Measurements from ENCODE around the gene PTBP1. TPM values are rescaled to one million over a fixed set of nuclear protein-coding genes. Genes with fewer than 3 reads are reported as not detected.
A peak's percentile ranks its signal among the peaks of the same experiment; 100 is the strongest.
"Not testable (repeated sequence)": the region's sequence is repeated elsewhere in the genome, so short reads cannot be mapped to it uniquely, and the experiment has no call there.

The PTBP1 gene
- total RNA-seq, 1 donor from 2014 or later = 124 TPM

DNA sequence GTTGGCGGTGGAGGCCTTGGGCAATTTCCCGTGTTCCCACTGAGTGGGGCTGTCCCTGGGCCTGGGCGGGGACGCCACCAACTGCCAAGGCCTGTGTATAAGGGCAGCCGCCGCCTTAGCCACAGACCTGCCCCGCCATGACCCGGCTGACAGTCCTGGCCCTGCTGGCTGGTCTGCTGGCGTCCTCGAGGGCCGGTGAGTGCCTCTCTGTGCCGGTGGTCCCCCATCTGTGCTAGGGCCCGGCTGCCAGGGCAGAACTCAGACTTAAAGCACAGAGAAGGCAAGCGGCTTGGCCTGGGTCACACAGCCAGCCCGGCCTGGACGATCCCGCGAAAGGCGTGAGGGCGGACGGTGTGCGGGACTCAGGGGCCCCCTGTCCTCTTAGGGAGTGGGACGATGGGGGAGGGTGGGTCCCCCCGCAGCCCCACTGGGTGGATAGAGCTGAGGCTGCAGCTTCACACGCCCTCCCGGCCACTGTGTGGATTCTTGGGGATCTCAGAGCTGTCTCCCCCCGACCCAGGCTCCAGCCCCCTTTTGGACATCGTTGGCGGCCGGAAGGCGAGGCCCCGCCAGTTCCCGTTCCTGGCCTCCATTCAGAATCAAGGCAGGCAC lies 30.6 kb downstream of the PTBP1 start, which contains the start of gene AZU1:
Gene AZU1, plus strand, starts transcription at position 128 of the 612 bp plus-strand sequence. Its CDS starts 10 bp downstream, at position 138.
- no peak for DNase-seq (ENCODE audit: low read depth in 2 of 2)

DNA sequence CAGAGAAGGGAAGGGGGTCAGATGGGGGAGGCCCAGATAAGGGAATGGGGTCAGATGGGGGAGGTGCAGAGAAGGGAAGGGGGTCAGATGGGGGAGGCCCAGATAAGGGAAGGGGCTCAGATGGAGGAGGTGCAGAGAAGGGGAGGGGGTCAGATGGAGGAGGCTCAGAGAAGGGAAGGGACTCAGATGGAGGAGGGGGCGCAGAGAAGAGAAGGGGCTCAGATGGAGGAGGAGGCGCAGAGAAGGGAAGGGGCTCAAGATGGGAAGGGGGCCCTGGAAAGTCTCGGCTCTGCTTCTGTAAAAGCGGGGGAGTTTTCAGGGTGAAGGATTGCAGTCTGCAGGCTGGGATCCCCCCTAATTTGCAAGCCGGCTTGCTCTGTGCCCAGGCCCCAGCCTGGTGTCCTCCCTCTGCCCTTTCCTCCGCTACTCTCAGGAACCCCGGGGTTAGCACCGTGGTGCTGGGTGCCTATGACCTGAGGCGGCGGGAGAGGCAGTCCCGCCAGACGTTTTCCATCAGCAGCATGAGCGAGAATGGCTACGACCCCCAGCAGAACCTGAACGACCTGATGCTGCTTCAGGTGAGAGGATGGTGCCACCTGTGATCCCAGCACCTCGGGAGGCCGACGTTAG lies 32.0 kb downstream of the PTBP1 start:
- no peak for DNase-seq (ENCODE audit: low read depth in 2 of 2)

DNA sequence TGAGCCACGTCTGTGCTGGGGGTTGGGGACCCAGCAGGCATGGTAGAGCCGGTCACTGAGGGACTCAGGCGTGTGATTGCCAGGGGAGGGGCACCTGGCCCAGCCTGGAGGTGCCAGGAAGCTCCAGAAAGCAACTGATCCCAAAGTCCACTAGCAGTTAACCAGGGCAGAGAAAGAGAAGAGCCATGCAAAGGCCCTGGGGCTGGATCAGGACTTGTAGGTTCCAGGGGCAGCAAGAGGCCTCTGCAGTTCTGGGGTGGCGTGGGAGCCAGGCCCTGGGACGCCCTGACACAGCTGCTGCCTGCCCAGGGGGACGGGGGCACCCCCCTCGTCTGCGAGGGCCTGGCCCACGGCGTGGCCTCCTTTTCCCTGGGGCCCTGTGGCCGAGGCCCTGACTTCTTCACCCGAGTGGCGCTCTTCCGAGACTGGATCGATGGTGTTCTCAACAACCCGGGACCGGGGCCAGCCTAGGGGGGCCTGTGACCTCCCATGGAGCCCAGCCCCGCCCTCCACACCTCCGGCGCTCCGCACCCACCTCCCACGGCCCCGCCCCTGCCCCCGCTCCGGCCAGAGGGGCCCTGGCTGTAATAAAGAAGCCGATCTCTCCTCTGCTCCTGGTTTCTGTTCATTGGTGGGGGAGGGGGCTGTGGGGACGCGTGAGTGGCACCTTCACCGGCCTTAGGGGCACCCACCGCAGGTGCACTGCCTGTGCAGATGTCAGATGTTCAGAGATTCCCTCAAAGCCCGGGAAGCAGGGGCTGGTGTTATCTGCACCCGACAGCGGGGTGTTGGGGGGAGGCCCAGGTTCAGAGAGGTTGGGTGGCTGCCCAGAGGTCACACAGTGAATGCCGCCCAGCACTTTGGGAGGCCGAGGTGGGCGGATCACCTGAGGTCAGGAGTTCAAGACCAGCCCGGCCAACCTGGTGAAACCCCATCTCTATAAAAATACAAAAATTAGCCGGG lies 34.4 kb downstream of the PTBP1 start:
- no peak for DNase-seq (ENCODE audit: low read depth in 2 of 2)

DNA sequence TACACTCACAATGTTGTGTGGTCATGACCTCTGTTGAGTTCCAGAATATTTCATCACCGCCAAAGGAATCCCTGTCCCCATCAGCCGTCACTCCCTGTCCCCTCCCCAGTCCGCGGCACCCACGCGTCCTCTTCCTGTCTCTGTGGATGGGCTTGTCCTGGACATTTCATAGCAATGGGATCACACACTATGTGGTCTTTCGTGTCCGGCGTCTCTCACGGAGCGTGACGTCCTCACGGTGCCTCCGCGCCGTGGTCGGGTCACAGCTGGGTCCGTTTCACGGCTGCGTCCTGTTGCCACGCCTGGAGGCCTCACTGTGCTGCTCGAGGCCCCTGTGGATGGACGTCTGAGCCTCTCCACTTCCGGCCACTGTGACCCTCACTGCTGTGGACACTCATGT lies 37.0 kb downstream of the PTBP1 start:
- no peak for DNase-seq (ENCODE audit: low read depth in 2 of 2)

DNA sequence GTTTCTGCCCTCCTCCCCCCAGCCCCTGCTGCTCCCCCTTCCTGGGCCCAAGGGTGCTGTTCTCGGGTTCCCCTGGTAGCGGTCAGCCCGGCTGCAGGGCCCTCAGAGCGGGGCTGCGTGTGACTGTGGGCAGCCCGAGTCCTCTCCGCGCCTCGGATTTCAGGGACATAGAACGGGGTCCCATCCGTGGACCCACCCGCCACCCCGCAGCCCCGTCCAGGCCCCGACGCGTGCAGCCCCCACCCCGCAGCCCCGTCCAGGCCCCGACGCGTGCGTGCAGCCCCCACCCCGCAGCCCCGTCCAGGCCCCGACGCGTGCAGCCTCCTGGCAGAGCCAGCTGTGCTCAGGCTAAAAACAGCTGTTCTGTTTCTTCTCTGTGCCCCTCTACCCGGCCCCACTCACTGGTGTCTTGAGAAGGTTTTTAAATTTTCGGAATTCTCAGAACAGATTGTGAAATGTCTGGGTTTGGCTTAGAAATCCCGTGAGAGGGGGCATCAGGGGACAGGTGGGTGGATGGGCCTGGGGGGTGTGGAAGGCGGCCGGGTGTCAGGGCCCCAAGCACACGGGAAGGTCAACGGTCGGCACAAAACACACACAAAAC lies 38.1 kb downstream of the PTBP1 start:
- no peak for DNase-seq (ENCODE audit: low read depth in 2 of 2)

DNA sequence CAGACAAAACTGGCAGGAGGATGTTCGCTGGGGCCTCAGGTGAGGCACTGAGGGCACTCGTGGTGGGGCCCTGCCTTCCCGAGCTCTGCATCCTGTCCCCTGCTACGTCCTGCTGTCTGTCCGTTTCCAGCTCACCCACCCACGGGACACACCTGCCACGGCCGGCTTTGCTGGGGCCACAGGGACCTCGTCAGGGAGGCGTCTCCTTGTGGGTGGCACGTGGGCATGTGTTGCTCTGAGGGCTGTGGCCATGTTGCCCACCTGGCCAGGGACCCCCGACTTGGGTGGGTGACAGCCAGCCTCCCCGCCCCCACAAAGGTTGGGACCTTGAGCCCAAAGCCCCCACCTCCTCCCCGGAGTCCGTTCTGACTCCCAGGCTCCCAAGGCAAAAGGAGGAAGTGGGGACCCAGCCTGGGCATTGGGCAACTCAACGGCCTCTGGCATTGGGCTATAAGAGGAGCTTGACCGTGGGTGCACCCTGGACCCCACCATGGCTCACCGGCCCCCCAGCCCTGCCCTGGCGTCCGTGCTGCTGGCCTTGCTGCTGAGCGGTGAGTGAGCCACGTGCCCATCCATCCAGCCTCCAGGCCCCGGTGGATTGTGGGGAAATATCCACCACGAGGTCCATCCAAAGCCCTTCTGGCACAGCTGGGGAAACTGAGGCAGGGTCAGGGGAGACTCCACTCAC lies 43.4 kb downstream of the PTBP1 start, which contains the start of gene PRTN3:
Gene PRTN3, plus strand, starts transcription at position 481 of the 688 bp plus-strand sequence. Its CDS starts 10 bp downstream, at position 491.
- no peak for DNase-seq (ENCODE audit: low read depth in 2 of 2)

DNA sequence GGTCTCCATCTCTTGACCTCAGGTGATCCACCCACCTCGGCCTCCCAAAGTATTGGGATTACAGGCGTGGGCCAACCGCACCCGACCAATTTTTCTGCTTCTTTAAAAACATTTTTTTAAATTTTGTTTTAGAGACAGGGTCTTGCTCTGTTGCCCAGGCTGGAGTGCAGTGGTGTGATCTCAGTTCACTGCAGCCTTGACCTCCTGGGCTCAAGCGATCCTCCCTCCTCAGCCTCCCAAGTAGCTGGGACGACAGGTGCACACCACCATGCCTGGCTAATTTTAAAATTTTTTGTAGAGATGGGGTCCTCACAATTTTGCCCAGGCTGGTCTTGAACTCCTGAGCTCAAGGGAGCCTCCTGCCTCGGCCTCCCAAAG lies 45.5 kb downstream of the PTBP1 start:
- DNase-seq (ENCODE audit: low read depth in 2 of 2) = not testable (repeated sequence)

DNA sequence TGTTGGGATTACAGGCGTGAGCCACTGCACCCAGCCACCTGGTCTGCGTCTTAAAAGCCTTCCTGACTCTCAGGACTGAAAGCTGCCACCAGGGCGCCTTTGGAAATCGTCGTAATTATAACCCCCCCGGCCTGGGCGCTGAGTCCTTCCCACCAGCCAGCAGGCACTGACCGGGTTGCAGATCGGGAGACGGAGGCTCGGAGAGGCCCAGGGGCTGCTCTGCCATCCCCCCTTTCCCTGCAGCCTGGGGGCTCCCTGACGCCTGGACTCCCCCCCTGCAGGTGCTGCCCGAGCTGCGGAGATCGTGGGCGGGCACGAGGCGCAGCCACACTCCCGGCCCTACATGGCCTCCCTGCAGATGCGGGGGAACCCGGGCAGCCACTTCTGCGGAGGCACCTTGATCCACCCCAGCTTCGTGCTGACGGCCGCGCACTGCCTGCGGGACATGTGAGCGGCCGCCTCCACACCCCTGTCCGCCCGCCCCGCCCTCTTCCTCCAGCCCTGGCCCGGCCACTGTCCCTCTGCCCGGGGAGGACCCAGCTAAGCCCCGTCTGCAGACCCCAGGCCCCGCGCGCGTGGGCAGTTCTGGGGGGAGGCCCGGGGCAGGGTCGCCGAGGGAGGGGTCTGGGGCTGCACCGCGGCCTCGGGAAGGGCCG lies 46.1 kb downstream of the PTBP1 start:
- peak in 1 of 2 donors; percentile 18 for DNase-seq (ENCODE audit: low read depth in 2 of 2)

DNA sequence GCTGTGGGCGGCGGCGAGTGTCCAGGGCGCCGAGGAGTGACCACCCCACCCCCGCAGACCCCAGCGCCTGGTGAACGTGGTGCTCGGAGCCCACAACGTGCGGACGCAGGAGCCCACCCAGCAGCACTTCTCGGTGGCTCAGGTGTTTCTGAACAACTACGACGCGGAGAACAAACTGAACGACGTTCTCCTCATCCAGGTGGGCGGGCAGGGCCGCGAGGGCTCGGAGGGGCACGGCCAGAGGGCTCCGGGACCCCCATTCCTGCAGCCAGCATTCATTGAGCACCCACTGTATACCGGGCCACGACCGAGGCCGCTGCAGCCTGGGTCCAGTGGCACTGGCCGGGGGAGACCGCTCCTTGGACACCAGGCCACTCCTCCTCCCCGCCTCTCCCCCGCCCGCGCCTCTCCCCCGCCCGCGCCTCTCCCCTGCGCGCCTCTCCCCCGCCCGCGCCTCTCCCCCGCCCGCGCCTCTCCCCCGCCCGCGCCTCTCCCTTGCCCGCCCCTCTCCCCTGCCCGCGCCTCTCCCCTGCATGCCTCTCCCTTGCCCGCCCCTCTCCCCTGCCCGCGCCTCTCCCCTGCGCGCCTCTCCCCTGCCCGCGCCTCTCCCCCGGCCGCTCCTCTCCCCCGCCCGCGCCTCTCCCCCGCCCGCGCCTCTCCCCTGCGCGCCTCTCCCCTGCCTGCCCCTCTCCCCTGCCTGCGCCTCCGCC lies 46.7 kb downstream of the PTBP1 start:
- no peak for DNase-seq (ENCODE audit: low read depth in 2 of 2)

DNA sequence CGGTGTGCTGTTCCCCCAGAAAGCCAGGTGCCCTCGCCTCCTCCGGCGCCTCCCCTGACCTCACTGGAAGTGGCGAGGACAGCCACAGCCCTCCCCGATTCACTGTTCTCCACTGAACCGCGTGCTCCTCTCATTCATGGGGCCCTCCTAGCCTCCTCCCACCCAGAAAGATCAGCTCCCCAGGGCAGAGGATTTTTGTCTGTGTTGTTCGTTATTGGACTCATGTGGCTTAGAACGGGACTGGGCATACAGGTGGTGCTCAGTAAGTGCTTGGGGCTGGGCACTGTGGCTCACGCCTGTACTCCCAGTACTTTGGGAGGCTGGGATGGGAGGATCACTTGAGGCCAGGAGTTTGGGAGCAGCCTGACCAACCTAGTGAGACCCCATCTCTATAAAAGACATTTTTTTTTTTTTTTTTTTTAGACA lies 47.3 kb downstream of the PTBP1 start:
- no peak for DNase-seq (ENCODE audit: low read depth in 2 of 2)

DNA sequence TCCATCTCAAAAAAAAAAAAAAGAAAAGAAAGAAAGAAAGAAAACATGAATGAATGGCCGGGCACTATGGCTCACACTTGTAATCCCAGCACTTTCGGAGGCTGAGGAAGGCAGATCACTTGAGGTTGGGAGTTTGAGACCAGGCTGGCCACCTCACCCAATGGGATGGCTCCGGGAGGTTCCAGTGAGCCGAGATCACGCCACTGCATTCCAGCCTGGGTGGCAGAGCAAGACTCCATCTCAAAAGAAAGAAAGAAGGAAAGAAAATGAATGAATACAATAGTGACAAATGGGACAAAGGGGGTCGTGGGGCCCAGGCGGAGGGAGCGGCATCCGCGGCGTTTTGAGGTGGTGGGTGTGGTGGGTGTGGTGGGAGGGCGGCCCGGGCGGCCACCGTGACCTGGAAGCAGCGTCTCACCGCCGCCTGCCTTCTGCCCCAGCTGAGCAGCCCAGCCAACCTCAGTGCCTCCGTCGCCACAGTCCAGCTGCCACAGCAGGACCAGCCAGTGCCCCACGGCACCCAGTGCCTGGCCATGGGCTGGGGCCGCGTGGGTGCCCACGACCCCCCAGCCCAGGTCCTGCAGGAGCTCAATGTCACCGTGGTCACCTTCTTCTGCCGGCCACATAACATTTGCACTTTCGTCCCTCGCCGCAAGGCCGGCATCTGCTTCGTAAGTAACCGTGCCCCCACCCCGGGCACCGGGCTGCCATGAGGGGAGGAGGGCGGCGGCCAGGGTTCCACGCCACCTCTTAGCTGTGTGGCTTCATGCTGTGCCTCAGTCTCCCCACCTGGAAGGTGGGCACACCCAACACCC lies 48.7 kb downstream of the PTBP1 start:
- DNase-seq (ENCODE audit: low read depth in 2 of 2) = no peak

DNA sequence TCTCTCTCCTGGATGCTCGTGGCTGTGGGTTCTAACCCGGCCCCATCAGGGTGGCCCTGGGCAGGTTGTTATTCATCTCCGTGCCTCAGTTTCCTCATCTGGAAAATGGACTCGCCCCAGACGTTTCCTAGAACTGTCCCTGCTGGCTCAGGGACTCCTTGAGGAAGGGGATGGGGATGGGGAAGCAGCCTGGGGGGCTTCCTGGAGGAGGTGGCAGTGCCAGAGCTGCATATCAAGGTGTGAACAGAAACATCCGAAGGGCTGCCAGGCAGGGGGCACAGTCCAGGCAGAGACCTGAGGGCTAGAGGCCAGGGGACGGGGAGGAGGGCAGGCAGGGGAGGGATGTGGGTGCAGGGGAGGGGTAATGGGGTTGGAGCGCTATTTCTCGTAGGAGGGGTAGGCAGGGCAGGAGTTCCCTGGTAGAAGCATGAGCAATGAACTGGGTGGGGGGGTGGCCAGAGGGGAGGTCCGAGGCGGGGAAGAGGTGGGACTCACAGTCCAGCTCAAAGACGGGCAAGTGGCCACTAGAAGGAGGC lies 51.2 kb downstream of the PTBP1 start:
- no peak for DNase-seq (ENCODE audit: low read depth in 2 of 2)

DNA sequence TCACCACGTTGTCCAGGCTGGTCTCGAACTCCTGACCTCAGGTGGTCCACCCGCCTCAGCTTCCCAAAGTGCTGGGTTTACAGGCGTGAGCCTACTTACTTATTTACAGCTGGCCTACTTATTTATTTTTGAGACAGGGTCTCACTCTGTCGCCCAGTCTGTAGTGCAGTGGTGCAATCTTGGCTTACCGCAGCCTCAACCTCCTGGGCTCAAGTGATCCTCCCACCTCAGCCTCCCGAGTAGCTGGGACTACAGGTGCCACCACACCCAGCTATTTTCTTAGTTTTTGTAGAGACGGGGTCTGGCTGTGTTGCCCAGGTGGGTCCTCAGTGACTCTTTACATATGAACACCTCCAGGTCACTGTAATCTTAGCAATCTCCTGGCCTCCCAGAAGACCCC lies 51.9 kb downstream of the PTBP1 start:
- DNase-seq (ENCODE audit: low read depth in 2 of 2) = not testable (repeated sequence)

DNA sequence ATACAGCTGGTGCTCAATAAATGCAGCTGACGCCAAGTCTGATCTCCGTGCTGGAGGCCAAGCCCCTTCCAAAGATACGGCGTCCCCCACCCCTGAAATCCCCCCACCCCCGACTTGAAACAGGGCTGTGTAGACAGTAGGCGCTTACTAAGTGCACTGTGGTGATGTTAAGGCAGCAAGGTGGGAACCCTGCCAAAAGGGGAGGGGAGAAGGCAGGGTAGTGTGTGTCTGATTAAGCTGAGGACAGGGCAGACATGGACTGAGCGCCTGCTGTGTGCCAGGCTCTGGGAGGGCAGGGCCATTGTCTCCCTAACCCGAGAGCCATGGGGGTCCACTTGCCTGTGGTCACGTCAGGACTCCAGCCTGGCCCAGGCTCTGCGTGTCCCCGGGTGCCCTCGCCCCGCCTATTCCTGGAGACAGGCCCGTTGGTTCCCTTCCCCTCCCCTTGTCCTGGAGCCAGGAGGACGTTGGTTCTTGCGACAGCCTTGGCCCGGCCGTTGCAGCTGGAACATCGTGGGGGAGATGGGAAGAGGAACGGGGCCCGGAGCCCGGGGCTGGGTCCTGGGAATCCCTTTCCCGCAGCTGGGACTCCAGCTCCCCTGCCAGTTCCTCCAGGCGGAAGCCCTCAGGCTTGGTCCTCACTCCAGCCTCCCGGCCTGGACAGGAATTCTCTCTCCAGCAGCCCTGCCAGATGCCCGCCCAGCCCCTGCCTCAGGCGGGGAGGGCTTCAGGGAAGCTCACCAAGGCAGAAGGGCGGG lies 53.1 kb downstream of the PTBP1 start:
- no peak for DNase-seq (ENCODE audit: low read depth in 2 of 2)

DNA sequence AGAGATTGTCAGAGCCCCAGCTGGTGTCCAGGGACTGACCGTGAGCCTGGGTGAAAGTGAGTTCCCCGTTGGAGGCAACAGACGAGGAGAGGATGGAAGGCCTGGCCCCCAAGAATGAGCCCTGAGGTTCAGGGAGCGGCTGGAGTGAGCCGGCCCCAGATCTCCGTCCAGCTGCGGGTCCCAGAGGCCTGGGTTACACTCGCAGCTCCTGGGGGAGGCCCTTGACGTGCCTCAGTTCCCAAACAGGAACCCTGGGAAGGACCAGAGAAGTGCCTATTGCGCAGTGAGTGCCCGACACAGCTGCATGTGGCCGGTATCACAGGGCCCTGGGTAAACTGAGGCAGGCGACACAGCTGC lies 53.7 kb downstream of the PTBP1 start:
- no peak for DNase-seq (ENCODE audit: low read depth in 2 of 2)

DNA sequence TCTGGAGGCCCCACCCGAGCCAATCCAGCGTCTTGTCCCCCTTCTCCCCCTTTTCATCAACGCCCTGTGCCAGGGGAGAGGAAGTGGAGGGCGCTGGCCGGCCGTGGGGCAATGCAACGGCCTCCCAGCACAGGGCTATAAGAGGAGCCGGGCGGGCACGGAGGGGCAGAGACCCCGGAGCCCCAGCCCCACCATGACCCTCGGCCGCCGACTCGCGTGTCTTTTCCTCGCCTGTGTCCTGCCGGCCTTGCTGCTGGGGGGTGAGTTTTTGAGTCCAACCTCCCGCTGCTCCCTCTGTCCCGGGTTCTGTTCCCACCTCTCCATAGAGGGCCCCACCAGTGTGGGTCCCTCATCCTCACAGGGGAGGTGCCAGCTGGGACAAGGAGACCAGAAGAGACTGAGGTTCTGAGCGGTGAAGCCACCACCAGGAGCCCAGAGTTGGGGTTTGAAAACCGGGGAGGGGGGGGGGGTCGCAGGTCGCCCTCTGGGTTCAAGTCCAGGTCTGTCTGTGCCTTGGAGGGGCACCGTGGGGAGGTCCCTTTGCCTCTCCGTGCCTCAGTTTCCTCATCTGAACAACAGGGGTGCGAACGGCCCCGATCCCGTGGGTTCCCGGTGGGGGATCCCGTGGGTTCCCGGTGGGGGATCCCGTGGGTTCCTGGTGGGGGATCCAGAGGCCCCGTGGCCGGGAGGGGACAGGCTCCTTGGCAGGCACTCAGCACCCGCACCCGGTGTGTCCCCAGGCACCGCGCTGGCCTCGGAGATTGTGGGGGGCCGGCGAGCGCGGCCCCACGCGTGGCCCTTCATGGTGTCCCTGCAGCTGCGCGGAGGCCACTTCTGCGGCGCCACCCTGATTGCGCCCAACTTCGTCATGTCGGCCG lies 55.1 kb downstream of the PTBP1 start, which contains the start of gene ELANE:
Gene ELANE, plus strand, starts transcription at position 168 of the 878 bp plus-strand sequence. Its CDS starts 26 bp downstream, at position 194.
- DNase-seq (ENCODE audit: low read depth in 2 of 2) = no peak

DNA sequence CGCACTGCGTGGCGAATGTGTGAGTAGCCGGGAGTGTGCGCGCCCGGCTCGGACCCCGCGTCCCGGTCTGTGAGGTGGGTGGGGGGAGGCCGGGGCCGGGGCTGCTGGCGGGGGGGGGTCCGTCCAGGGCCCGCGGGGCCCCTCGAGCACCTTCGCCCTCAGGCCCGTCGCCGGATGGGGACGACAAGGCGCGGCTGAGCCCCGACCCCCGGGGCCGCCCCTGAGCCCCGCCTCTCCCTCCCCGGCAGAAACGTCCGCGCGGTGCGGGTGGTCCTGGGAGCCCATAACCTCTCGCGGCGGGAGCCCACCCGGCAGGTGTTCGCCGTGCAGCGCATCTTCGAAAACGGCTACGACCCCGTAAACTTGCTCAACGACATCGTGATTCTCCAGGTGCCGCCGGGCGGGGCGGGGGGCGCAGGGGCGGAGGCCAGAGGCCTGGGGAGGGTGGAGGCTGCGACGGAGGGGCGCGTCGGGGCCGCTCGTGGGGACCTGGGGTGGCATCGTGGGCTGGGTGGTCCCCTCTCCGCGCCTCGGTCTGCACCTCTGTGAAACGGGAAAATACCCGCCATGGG lies 55.8 kb downstream of the PTBP1 start:
- DNase-seq (ENCODE audit: low read depth in 2 of 2) = no peak
